Calu3 (cell line): ENCODE data around the gene SCNN1A. TPM values are rescaled to one million over a fixed set of nuclear protein-coding genes. Genes with fewer than 3 reads are reported as not detected.

Experiments
- BruUV-seq: library from RNA; stranded (reverse); fragments of 400-500 nt; replicated peaks from 2 replicates; lab custom pipeline; 2021; lab: Mats Ljungman, UMichigan
- CTCF ChIA-PET: fragments of 300-600 bp; sonication (Branson Sonifier 250); formaldehyde crosslinking; loops from one replicate; lab custom pipeline; 2022; ENCODE audit warnings: antibody characterized with exemption; lab: Charles Lee
- DNase-seq: peaks from one replicate; pipeline ENCODE4 v3.0.0; 2022
- H3K27ac Mint-ChIP-seq: one replicate; pipeline ENCODE4 v1.8.0; 2022; ENCODE audit warnings: mixed read lengths; ENCODE audit not compliant: unreplicated experiment
- H3K27me3 Mint-ChIP-seq: one replicate; pipeline ENCODE4 v1.8.0; 2022; ENCODE audit warnings: mixed read lengths; ENCODE audit not compliant: unreplicated experiment
- H3K36me3 Mint-ChIP-seq: one replicate; pipeline ENCODE4 v1.8.0; 2022; ENCODE audit warnings: mild to moderate bottlenecking, moderate library complexity, mixed read lengths; ENCODE audit not compliant: insufficient read depth, unreplicated experiment
- H3K4me1 Mint-ChIP-seq: one replicate; pipeline ENCODE4 v1.8.0; 2022; ENCODE audit warnings: mild to moderate bottlenecking, low read depth, mixed read lengths; ENCODE audit not compliant: unreplicated experiment
- H3K4me3 Mint-ChIP-seq: one replicate; pipeline ENCODE4 v1.8.0; 2022; ENCODE audit warnings: mild to moderate bottlenecking, low read depth, moderate library complexity, mixed read lengths; ENCODE audit not compliant: unreplicated experiment
- H3K9me3 Mint-ChIP-seq: one replicate; pipeline ENCODE4 v1.8.0; 2022; ENCODE audit warnings: low read depth, mixed read lengths; ENCODE audit not compliant: unreplicated experiment
- CTCF ChIP-seq: fragments of 200-600 bp; IDR thresholded peaks from one replicate; pipeline ENCODE4 v1.8.0; 2022; ENCODE audit warnings: antibody characterized with exemption; ENCODE audit not compliant: unreplicated experiment
- intact Hi-C: fragments of 100-400 bp; cut with micrococcal nuclease; formaldehyde crosslinking; loops from one replicate; pipeline ENCODE4 v1.10.0; 2022; ENCODE audit not compliant: unreplicated experiment
- total RNA-seq: library from RNA; stranded (reverse); gene quantifications from 2 replicates; pipeline ENCODE4 v1.2.3, GENCODE V29; 2022

SCNN1A gene
- total RNA-seq, 1 experiment from 2014 or later, result 53.5 TPM

GRCh38 chr12:6326316-6327228, 48.8 kb downstream of the SCNN1A start:
- peaks cover 73% of the 10 kb centered on the region for H3K36me3 Mint-ChIP-seq
- CTCF ChIA-PET, result interaction anchor here (0.9 to 1.3 kb wide), 4 partner anchors 9 to 139 kb away, joined by 3 to 10 read pairs (median 4); partner anchors contain the start of gene LTBR
- H3K27ac Mint-ChIP-seq, result no peak overlapping the region
- no peaks in the 10 kb centered on the region for H3K27me3 Mint-ChIP-seq
- peak; percentile 31 for TF ChIP-seq CTCF
- BruUV-seq, result no TSS peak
- H3K4me3 Mint-ChIP-seq, result no peak overlapping the region
- intact Hi-C loops, result loop anchor here (10.0 kb wide), 1 partner anchor 48 kb away; the partner anchor contains the start of gene SCNN1A
- no peaks in the 10 kb centered on the region for H3K9me3 Mint-ChIP-seq
- peak; percentile 26 for DNase-seq
- peaks cover 29% of the 10 kb centered on the region for H3K4me1 Mint-ChIP-seq

GRCh38 chr12:6324936-6325750, 50.2 kb downstream of the SCNN1A start:
- H3K9me3 Mint-ChIP-seq, result no peaks in the 10 kb centered on the region
- H3K27ac Mint-ChIP-seq, result peak overlapping the region; percentile 21
- no peak overlapping the region for H3K4me3 Mint-ChIP-seq
- peaks cover 23% of the 10 kb centered on the region for H3K4me1 Mint-ChIP-seq
- no peak for TF ChIP-seq CTCF
- no TSS peak for BruUV-seq
- peaks cover 71% of the 10 kb centered on the region for H3K36me3 Mint-ChIP-seq
- CTCF ChIA-PET, result no interaction called here
- no peak for DNase-seq
- intact Hi-C loops, result loop anchor here (10.0 kb wide), 1 partner anchor 50 kb away; the partner anchor contains the start of gene SCNN1A
- no peaks in the 10 kb centered on the region for H3K27me3 Mint-ChIP-seq

- intact Hi-C loops, result loop anchor here (10.0 kb wide), 1 partner anchor 51 kb away; the partner anchor contains the start of gene SCNN1A
- no peak for TF ChIP-seq CTCF
- DNase-seq, result no peak
- Mint-ChIP-seq H3K4me3 (no peak overlapping the region), H3K27me3 (no peaks in the 10 kb centered on the region), H3K9me3 (no peaks in the 10 kb centered on the region), H3K4me1 (peaks cover 23% of the 10 kb centered on the region), H3K27ac (peak overlapping the region; percentile 56), H3K36me3 (peaks cover 73% of the 10 kb centered on the region)
- no TSS peak for BruUV-seq
- CTCF ChIA-PET, result interaction anchor here (1.0 to 1.8 kb wide), 2 partner anchors 11 to 29 kb away, joined by 4 to 10 read pairs; no protein-coding TSS in a partner anchor
These were observed 51.2 kb downstream of the SCNN1A start for GRCh38 chr12:6323995-6324711.
